PC-3 (cell line): ENCODE results near the gene BLZF1.

Source experiments
- EZH2 ChIP-seq: fragments of 300-600 bp; sonication (generic); IDR thresholded peaks from one replicate; pipeline ENCODE4 v1.6.1; 2017; ENCODE audit warnings: antibody characterized with exemption, mild to moderate bottlenecking, low read length; ENCODE audit not compliant: unreplicated experiment
- EZH2phosphoT487 ChIP-seq: fragments of 300-600 bp; sonication (generic); IDR thresholded peaks from 2 replicates; pipeline ENCODE4 v1.6.1; 2018; ENCODE audit warnings: mild to moderate bottlenecking, antibody characterized with exemption, low read length, borderline replicate concordance
- TF ChIP-seq, protein P1 (sequence below): fragments of 300-600 bp; sonication (generic); conservative IDR thresholded peaks from 2 replicates; pipeline ENCODE4 v1.5.1; 2017; ENCODE audit warnings: antibody characterized with exemption, low read depth, mild to moderate bottlenecking, low read length

DNA sequence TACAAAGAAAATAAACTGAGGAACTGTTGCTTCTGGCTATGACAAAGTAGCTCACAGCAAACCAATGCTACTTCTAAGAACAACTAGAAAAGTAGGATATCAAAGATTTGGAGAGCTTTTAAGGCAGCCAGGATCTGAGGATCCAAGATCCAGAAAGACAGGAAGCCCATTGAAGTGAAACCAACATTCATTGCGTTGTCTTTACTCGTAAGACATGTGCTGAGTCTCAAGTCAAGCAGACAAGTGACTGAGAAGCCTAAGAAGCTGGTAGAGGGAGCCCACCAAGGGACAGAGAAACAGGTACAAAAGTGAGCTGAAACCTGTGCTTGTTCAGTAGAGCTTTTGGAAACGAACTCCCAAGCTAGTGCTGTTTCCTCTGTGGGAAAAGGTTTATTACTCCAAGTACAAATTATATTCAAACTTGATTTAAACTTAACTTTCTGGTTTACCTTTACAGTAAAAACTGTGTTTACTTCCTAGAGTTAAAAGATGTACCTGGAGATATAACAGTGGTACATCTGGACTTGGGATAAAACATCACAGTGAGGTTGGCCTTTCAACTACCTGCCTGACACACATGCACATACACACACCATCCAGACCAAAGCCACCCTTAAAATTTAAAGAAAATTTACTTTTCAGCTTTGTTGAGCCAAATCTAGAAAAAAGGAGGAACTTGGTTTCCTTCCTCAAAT lies 41.6 kb upstream of the BLZF1 start:
- TF ChIP-seq, protein P1, sequence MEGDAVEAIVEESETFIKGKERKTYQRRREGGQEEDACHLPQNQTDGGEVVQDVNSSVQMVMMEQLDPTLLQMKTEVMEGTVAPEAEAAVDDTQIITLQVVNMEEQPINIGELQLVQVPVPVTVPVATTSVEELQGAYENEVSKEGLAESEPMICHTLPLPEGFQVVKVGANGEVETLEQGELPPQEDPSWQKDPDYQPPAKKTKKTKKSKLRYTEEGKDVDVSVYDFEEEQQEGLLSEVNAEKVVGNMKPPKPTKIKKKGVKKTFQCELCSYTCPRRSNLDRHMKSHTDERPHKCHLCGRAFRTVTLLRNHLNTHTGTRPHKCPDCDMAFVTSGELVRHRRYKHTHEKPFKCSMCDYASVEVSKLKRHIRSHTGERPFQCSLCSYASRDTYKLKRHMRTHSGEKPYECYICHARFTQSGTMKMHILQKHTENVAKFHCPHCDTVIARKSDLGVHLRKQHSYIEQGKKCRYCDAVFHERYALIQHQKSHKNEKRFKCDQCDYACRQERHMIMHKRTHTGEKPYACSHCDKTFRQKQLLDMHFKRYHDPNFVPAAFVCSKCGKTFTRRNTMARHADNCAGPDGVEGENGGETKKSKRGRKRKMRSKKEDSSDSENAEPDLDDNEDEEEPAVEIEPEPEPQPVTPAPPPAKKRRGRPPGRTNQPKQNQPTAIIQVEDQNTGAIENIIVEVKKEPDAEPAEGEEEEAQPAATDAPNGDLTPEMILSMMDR = no peak
- TF ChIP-seq EZH2 (no peak), EZH2phosphoT487 (no peak)
